ENCODE results near the gene NPY5R. TPM values are rescaled to one million over a fixed set of nuclear protein-coding genes. Genes with fewer than 3 reads are reported as not detected.

NPY5R gene
- total RNA-seq: not detected in 2 replicates
- polyA plus RNA-seq: not detected in 2 replicates
- not detected in 2 replicates for polyA plus RNA-seq (2012)
- not detected in 2 replicates for polyA minus RNA-seq (ENCODE audit: low replicate concordance)

DNA sequence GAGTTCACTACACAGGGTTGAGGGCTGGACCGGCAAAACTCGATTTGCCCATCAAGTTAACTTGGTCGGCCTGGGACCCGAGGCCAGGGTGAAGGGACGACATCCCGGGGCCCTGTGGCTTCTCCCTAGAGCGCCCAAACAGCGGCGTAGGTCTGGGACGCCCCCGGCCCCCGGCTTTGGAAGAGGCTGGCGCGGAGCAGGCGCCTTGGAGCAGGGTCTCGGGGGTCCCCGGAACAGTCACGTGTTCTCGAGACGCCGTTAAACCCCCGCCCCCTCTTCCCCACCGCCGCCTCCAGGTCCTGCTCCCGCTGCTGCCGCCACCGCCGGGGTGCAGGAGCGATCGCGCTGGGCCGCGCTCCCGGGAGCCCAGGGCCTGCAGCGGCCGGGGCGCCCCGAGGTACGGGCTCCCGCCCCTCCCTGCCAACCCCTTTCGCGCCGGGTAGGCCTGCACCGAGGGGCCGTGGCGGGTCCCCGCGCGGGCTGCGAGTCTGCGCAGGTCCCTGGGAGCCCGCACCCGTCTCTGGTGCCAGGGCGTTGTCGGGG lies at the start of gene NPY5R:
Gene NPY5R, plus strand, starts transcription at position 289 of the 543 bp plus-strand sequence. CDS start 6,382 bp downstream, outside the sequence.
- Histone ChIP-seq H3K4me2 (ENCODE audit: extremely low read depth, insufficient read depth, low read length) (no peak within 1 kb of the TSS), H3K27ac (ENCODE audit: insufficient read depth, low read length) (no peak within 1 kb of the TSS), H3K36me3 (ENCODE audit: control insufficient read depth, insufficient read depth, low read length) (no peaks in the 10 kb centered on the region), H2AFZ (ENCODE audit: low read length) (no peak within 1 kb of the TSS), H4K20me1 (ENCODE audit: control insufficient read depth, extremely low read depth, insufficient read depth, low read length) (no peaks in the 10 kb centered on the region), H3K27me3 (ENCODE audit: control insufficient read depth, insufficient read depth, low read length) (peaks cover 12% of the 10 kb centered on the region), H3K9ac (ENCODE audit: insufficient read depth, low read length) (no peak within 1 kb of the TSS), H3K4me1 (ENCODE audit: control insufficient read depth, extremely low read depth, insufficient read depth, low read length) (no peaks in the 10 kb centered on the region), H3K79me2 (ENCODE audit: control insufficient read depth, insufficient read depth, low read length) (no peaks in the 10 kb centered on the region), H3K9me3 (ENCODE audit: control insufficient read depth, insufficient read depth, low read depth, low read length) (no peaks in the 10 kb centered on the region), H3K4me3 (replicated peaks in 1 of 4; ENCODE audit: control extremely low read depth in 1 of 4, insufficient read depth in 1 of 4, low read depth in 3 of 4, low read length in 4 of 4) (no peak within 1 kb of the TSS)
- TF ChIP-seq, protein P1, sequence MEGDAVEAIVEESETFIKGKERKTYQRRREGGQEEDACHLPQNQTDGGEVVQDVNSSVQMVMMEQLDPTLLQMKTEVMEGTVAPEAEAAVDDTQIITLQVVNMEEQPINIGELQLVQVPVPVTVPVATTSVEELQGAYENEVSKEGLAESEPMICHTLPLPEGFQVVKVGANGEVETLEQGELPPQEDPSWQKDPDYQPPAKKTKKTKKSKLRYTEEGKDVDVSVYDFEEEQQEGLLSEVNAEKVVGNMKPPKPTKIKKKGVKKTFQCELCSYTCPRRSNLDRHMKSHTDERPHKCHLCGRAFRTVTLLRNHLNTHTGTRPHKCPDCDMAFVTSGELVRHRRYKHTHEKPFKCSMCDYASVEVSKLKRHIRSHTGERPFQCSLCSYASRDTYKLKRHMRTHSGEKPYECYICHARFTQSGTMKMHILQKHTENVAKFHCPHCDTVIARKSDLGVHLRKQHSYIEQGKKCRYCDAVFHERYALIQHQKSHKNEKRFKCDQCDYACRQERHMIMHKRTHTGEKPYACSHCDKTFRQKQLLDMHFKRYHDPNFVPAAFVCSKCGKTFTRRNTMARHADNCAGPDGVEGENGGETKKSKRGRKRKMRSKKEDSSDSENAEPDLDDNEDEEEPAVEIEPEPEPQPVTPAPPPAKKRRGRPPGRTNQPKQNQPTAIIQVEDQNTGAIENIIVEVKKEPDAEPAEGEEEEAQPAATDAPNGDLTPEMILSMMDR (conservative IDR thresholded peaks at IDR 0.05 in 1 of 2, IDR thresholded peaks at IDR 0.05 in 1 of 2; ENCODE audit: low read depth in 1 of 2, low read length in 2 of 2): no peak
- TF ChIP-seq EZH2 (IDR thresholded peaks at IDR 0.05; ENCODE audit: low read length, missing control alignments): no peak
- DNase-seq (ENCODE audit: low read depth in 2 of 2): no peak

DNA sequence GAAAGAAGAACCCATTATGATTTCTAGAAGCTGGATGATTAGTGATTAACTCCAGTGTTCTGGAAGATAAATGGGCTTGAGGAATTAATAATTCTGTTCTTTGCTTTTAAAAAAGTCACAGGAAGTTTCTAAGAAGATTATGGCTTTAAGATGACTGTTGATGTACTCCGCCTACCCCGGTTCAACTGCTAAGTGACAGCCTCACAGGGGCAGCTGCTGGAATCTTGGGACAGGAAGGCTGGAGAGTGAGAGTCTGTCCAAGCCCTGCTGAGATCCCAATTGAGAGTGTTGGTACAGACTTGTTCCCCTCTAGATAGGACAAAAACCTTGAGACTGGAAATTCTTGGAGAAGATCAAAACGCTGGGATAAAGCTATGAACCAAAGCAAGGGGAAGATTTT lies 48.6 kb upstream of the NPY5R start:
- Histone ChIP-seq H3K9me3 (ENCODE audit: control insufficient read depth, insufficient read depth, low read depth, low read length) (no peaks in the 10 kb centered on the region), H3K4me3 (replicated peaks in 1 of 4; ENCODE audit: control extremely low read depth in 1 of 4, insufficient read depth in 1 of 4, low read depth in 3 of 4, low read length in 4 of 4) (no peak overlapping the region), H2AFZ (ENCODE audit: low read length) (no peak overlapping the region), H3K36me3 (ENCODE audit: control insufficient read depth, insufficient read depth, low read length) (no peaks in the 10 kb centered on the region), H3K4me2 (ENCODE audit: extremely low read depth, insufficient read depth, low read length) (no peak overlapping the region), H3K27me3 (ENCODE audit: control insufficient read depth, insufficient read depth, low read length) (no peaks in the 10 kb centered on the region), H3K4me1 (ENCODE audit: control insufficient read depth, extremely low read depth, insufficient read depth, low read length) (no peaks in the 10 kb centered on the region), H3K9ac (ENCODE audit: insufficient read depth, low read length) (no peak overlapping the region), H4K20me1 (ENCODE audit: control insufficient read depth, extremely low read depth, insufficient read depth, low read length) (no peaks in the 10 kb centered on the region), H3K27ac (ENCODE audit: insufficient read depth, low read length) (no peak overlapping the region), H3K79me2 (ENCODE audit: control insufficient read depth, insufficient read depth, low read length) (no peaks in the 10 kb centered on the region)
- TF ChIP-seq EZH2 (IDR thresholded peaks at IDR 0.05; ENCODE audit: low read length, missing control alignments): no peak
- TF ChIP-seq, protein P1 (conservative IDR thresholded peaks at IDR 0.05 in 1 of 2, IDR thresholded peaks at IDR 0.05 in 1 of 2; ENCODE audit: low read depth in 1 of 2, low read length in 2 of 2): no peak
- no peak for DNase-seq (ENCODE audit: low read depth in 2 of 2)

DNA sequence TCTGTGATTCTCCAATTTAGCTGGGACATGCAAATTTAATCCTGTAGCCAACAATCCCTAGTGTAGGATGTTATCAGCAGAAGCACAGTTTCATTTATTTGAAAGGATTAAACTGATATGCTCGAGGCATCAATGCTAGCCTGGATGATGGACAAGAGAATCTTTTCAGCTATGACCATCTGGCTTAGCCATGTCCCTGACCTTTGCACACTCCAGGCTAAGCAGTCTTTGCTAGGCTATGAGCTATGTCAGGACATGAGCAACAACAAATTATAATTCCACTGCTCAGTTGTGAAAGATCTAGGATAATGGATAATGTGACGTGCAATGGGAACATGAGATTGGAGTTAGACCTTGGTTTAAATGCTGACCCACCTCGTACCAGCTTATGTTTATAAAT lies 43.2 kb upstream of the NPY5R start:
- H3K4me3 ChIP-seq (replicated peaks in 1 of 4; ENCODE audit: control extremely low read depth in 1 of 4, insufficient read depth in 1 of 4, low read depth in 3 of 4, low read length in 4 of 4): no peak overlapping the region
- no peak overlapping the region for H3K4me2 ChIP-seq (ENCODE audit: extremely low read depth, insufficient read depth, low read length)
- H3K27me3 ChIP-seq (ENCODE audit: control insufficient read depth, insufficient read depth, low read length): no peaks in the 10 kb centered on the region
- H3K27ac ChIP-seq (ENCODE audit: insufficient read depth, low read length): no peak overlapping the region
- H4K20me1 ChIP-seq (ENCODE audit: control insufficient read depth, extremely low read depth, insufficient read depth, low read length): no peaks in the 10 kb centered on the region
- TF ChIP-seq, protein P1 (conservative IDR thresholded peaks at IDR 0.05 in 1 of 2, IDR thresholded peaks at IDR 0.05 in 1 of 2; ENCODE audit: low read depth in 1 of 2, low read length in 2 of 2): no peak
- TF ChIP-seq EZH2 (IDR thresholded peaks at IDR 0.05; ENCODE audit: low read length, missing control alignments): no peak
- DNase-seq (ENCODE audit: low read depth in 2 of 2): no peak
- no peaks in the 10 kb centered on the region for H3K4me1 ChIP-seq (ENCODE audit: control insufficient read depth, extremely low read depth, insufficient read depth, low read length)
- H3K79me2 ChIP-seq (ENCODE audit: control insufficient read depth, insufficient read depth, low read length): no peaks in the 10 kb centered on the region
- no peak overlapping the region for H2AFZ ChIP-seq (ENCODE audit: low read length)
- no peaks in the 10 kb centered on the region for H3K36me3 ChIP-seq (ENCODE audit: control insufficient read depth, insufficient read depth, low read length)
- no peak overlapping the region for H3K9ac ChIP-seq (ENCODE audit: insufficient read depth, low read length)
- H3K9me3 ChIP-seq (ENCODE audit: control insufficient read depth, insufficient read depth, low read depth, low read length): no peaks in the 10 kb centered on the region

Data from fibroblast of lung (primary cell).